ENCODE data around the gene RPL19.
"Not testable (repeated sequence)": the region's sequence is repeated elsewhere in the genome, so short reads cannot be mapped to it uniquely, and the experiment has no call there.

RPL19 gene

DNA sequence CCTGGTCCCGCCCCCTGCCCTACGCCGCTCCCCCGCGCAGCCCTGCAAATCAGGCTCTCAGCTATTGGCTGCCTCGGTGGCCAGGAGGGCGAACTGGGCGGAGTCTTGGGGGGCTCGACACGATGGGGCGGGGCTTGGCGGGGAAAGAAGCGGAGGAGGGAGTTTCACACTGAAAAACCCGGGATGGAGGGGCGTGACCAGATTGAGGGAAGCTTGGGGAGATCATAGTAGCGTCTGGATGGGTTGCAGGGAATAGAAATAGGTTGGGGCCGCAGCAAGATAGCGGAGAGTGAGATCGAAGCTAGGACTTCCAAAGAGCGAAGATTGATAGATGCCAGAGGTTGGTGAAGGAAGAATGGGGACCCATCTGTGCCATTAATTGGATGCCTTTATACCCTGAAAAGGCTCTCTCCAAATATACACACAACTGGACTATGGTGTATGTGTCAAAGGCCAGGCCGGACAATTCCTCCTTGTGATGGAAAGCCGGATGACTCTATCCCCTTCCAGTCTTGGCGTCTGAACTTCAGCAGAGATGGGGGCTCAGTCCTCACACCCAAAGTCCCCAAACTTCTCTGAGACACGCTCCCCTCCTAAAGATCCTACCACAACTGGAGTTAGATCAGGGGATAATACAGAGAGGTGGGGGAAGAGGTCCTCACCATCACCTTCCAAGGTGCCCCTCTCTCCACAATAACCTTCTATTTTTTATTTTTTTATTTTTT lies 26.0 kb downstream of the RPL19 start:
- peak; percentile 66 to 86 for DNase-seq

DNA sequence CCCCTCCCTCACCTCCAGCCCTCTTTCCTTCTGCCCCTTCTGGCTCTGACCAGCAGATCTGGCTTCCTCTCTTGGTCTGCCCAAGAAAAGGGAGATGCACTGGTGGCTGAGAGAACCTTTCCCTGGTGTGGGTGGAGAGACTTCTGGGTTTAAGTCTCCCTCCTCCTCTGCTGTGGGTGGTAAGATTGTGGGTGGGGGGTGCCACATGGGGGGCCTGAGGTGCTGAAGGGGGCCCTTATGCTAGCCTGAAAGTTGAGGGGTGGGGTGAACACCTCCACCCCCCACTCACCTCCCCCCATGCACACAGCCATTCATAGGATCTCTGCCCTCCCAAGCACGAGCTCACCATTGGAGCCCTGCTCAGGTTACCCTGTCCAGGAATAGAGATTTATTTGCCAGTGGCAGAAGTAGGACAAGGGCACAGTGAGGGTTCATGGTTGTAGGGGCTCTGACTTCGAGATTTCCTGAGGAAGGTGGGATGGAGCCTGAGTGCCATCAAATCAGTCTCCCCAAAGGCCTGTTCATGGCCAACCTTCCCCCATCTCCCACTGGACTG lies 27.4 kb downstream of the RPL19 start:
- DNase-seq: no peak

DNA sequence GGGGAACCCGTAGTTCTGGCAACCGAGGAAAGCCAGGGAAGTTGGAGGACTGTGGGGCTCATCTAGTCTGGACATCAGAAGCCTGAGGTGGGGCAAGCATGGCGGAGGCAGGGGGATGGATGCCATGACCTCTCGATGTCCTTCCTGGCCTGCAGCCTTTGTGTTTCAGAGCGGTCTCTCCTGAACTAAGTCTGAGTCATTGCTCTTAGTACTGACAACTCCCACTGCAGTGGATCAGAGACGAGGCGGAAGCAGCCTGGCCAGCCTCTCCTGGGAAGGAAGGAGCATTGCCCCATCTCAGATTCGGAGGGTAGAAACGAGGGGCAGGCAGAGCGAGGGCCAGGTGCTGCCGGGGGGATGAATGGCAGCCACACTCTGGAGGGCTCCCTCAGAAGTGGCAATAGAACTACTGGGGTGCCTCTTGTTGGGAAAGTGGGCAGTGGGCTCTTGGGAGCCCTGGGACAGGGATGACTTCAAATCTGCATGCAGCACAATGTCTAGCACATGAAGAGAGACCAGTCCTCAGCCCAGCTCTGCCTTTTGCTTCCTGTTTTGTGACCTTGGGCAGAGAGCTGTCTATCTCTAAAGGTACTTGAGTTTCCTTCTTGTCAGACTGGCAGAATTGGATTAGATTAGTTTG lies 29.3 kb downstream of the RPL19 start:
- DNase-seq: no peak

DNA sequence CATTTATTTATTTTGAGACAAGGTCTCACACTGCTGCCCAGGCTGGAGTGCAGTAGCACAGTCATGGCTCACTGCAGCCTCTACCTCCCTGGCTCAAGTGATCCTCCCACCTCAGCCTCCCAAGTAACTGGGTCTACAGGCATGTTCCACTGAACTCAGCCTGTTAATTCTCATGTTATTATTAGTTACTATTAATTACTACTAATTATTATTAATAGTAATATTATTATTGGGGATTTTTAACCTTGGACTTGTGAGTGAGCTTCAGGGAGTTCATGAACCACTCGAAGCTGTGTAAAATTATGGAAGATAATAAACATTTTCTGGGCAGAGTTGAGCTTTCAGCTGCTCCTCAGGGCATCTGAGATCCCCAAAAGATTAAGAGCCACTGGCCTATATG lies 30.3 kb downstream of the RPL19 start:
- no peak for DNase-seq

DNA sequence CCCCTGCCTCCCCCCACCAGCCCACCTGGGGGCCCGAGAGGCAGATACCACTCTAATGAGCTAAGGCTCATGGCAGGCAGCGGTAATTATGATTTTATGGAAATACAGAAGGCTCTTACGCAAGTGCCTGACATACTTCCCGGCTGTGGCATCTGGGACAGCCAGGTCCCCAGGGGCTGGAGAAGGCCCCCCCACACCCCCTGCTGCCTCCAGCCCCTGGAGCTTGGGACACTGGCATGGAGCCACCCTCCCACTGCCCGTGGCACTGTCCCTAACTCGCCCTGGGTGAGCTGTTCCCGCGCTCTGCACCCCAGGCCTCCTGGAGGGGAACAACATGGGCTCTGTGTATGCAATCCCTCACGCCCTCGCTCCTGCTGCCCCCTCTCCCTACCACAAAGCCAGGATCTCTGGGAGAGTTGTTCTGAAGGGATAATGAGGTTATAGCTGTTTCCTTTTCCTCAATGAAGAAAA lies 31.0 kb downstream of the RPL19 start:
- no peak for DNase-seq

DNA sequence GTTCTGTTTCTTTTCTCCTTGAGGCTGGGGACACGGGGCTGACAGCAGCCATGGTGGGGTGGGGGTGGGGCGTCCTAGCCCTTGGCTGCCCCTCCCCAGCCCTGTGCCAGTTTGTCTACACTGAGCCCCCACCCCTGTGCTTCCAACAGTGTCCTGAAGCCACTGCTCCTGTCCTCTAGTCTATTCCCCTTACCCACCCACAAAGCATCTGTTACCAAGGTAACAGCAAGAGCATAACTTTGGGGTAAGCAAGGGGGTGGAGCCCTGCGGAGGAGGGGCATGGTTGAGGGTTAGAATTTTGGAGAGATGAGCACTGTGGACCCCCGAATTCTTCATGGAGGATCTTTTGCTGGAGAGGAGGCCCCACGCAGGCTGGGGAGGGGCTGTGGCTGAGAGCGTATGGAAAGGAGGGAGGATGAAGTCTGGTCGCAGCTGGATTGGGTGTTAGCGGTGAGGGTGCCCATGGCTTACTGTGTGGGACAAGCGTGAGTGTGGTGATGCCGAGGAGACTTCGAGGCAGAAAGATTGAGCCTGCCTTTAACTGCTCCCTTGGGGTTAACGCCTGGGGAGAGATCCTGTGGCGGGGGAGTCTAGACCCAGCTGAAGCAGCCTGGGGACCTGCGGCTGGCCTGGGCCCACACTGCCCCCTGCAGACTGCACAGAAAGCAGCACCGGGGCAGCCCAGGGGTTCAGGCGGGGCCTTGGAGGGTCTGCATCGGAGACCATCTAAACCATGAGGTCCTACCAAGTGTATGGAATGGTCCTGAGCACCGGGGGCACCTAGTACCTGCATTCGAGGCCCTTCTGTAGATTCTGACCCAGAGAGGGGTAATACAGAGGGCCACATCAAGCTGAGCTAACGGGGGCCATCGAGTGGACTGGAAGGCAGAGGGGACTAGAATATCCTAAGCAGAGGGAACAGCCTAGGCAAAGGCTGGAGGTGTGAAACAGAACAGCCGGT lies 31.8 kb downstream of the RPL19 start:
- peak in 1 of 2 experiments; percentile 34 for DNase-seq

DNA sequence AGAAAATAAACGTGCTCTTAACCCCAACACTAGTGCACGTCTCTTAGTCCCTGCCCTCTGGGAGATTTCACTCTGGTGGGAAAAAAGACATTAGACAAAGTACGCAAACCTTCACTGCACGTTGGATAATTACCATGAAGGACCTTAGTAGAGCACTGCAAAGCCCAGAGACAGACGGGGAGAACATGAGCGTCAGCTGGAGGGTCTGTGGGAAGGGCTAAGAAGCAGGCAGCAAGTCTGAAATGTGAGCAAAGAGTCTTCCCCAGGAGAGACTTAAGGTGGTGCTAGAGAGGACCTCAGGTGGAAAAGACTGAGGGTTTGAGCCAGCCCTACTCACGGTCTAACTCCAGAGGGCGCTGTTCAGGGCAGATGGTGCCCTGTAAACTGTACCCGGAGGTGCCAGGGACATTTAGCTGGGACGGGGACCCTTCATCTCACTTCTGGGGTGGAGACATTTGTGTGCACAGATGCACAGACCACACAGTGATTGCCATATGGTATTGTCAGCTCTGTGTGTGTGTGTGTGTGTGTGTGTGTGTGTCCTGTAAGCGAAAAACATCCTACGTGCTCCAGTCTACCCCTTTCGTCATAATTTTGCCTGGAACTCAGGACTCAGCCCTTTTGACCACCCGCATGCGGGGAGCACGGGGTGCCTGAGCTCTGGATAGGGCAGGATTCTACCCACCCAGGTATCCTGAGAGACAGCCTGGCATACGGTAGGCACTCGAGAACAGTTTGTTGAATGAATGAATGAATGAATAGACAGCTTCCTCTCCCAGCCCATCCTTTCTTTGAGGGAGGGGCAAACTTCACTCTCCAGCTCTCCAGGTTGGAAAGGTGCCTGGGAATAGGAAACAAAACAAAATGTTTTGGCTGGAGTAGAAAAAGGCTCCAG lies 35.7 kb downstream of the RPL19 start:
- peak in 1 of 2 experiments; percentile 48 for DNase-seq

DNA sequence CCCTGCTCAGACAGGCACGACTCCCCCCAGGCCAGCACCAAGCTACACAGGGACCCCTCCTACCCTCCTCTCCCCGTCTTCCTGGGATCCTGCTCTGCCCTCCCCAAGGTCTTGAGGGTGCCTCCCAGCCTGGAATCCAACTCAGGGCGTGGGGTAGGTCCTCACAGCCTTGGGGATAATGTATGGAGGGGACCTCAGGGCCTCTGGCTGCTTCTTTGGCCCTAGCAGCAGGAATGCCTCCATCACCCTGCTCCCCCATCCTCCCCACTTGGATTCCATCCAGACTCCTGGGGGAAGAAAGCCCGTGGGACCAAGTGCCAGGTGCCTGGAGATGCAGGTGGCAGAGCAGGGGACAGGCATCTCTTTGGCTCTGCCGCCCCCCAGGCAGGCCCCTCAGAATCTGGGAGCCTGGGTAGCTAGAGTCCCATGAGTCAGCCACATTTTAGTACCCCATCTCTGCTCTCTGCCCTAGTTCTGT lies 36.4 kb downstream of the RPL19 start:
- DNase-seq: no peak

DNA sequence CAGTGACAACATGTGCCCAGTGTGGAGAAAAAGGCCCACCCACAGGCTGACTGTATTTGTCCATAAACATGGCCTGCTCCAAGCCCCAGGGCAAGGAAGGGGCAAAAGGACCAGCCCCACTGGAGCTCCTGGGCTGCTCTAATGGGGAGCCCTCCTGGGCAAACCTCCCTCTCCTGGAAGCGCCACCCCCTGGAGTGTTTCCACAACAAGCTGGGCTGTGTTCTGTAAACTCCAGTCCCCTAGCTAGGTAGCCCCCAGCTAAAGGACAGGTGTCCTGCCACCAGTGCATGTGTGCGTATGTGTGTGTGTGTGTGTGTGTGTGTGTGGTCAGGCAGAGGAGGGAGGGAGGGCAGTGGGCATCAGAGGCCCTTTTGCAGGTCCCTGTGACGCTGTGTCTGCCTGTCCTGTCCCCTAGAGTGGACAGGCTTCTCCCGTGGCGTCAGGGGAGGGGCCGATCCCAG lies 36.9 kb downstream of the RPL19 start:
- DNase-seq: no peak

DNA sequence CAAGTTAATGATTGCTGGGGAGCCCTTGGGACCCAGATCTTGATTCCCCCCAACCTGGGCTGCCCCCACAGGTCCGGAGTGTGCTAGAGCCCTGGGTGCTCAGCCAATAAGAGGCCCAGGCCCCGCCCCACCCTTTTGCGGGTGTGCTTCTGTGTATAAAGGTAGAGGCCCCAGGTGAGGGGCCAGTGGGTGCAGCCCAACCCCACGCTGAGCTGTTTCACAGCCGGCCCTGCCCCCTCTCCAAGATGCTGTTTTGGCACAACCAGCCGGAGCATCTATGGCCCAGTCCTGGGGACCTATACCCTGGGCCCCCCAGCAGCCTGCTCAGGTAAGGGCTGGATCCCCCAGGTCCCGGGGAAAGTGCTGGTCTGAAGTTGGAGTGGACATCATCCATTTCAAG lies 37.5 kb downstream of the RPL19 start:
- DNase-seq: no peak

DNA sequence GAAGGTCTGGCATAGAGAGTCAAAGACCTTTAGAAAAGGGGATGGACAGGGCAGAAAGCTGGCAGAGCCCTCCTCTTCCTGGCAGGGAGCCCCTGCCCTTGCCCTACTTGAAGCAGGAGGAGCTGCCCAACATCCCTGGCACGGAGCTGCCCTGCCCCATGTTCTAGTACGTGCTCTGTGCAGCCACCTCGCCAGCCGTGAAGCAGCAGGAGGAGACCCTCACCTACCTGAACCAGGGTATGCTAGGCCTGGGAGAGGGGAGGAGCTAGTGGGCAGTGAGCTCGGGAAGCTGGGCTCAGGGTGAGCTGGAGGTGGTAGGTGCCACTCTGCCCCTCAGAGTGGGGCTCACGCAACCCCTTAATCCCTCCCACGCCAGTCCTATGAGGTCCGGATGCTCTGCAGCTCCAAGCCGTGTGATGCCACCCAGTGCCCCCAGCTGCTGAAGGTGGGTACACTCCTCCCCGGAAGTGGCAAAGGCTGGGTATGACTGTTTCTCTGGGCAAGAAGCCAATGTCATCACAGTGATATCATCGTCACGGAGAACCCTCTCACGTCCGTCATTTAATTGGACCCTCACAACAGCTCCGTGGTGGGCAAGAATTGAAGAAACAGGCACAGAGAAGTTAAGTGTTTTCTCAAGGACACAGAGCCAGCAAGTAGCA lies 38.4 kb downstream of the RPL19 start:
- DNase-seq: no peak

DNA sequence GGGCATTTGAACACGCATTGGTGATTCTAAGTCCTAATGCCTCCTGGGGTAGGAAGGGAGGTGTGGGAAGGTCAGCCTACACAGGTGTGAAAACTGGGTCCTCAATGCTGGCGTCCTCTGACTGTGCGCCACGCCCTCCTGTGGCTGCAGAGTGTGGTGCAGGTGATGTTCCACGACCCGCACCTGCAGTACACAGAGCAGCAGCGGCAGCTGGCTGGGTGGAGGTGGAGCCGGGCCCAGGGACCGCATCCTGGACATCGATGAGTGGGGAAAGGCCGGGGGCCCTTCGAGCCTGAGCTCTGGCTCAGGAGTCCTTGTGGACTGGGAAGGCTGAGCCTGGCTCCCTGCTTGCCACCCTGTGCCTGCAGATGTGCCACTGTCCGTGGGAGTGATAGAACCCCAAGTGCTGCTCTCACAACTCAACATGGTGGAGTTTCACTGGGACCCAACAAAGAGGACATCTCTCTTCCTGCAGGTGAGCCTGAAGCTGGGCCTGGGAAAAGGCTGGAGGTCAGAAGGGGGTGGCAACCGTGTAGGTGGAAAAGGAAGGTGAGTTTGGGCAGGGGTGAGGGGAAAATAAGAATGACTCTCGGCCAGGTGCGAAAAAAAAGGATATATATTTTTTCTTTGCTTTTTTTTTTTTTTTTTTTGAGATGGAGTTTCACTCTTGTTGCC lies 39.7 kb downstream of the RPL19 start:
- DNase-seq: no peak

DNA sequence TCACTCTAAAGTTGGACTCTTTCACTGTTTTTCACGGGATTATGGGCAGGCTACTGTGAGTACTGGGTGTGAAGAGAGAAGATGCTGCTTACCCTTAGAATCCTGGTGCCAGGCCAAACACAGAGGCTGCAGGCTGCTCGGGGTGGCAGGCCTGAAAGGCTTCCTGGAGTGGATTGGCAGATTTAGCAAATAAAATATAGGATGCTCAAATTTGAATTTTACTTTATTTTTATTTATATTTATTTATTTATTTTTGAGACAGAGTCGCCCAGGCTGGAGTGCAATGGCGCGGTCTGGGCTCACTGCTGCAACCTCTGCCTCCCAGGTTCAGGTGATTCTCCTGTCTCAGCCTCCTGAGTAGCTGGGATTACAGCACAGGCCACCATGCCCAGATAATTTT lies 40.5 kb downstream of the RPL19 start:
- DNase-seq: no peak

DNA sequence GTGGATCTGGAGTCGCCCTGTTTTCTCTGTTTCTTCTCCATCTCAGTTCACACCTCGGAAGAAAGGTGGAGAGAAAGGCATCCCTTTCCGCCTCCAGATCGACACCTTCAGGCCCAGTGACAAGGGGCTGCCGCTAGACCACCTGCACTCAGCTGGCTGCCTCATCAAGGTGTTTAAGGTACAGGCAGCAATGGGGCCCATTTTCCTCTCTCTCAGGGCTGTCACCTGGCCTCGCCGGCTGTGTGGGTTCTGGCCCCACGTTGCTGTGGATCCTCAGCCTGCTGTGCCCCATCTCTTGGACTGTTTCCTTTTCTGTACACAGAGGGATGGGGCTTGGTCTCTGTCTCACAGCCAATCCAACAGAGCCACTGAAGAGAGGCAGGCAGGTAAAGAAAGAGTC lies 43.1 kb downstream of the RPL19 start:
- no peak for DNase-seq

DNA sequence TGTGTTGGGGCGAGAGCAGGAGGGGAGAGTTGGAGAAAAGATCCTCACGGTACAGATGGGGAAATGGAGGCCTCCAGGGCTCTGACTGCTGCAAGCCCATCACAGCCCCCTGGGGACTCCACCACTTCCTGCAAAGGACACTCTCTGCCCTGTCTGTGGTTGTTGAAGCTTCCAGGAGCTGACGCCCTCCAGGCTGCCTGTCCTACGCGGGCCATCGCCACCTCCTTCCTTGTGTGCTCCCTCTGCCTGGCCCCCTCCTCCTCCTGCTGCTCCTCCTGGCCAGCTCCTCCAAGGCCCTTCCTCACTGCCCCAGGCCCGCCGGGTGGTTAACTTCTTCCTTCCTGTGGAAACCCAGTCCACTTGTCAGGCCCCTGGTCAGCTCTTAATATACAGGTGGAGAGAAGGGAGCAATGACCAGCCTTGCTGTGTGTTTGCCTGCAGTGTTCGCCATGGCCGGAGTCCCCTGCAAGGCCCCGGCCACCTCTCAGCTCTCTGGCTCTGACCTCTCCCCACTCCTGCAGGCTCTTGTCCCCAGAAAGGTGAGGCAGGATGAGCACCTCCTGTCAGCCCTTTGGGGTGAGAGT lies 44.0 kb downstream of the RPL19 start:
- DNase-seq: no peak

DNA sequence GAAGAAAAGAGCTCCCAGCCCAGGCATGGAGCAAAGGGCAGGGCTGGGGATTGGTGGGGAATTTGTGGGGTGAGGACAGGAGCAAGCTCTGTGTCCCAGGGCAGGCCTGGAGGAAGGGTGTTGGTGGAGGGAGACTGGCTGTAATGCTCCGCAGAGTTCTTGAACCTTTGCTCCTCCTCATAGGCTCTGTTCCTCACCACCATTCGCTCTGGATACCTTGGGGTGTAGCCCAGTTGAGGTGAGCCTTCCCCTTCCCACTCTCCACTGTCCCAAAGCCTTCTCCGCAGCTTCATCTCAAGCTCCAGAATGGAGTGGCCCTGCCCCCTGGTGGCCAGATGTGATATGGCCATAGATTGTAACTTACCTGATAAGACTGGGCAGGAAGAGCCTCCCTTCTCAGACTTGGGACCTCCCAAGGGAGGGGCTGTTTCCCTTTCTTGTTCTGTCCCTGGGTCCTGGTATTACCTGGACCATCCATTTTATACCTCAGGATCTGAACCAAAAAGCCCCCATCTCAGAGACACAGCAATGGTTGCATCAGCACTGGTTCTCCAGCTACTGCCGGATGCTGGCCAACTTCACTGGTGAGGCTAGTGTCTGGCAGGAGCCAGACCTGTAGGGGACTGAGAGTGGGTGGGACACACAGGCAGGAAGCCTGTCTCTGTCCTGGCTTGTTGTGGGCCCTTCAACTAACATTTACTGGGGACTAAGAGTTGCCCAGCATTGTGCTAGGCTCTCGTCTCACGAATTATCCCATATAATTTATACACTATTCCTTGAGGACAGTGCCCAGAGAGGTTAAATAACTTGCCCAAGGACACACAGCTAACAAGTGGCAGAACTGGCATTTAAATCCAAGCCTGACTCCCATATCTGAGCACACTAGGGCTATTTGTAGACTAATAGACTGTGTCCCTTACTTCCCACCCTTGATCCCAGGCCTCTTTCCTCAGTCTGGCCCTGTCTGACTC lies 44.8 kb downstream of the RPL19 start:
- DNase-seq: peak; percentile 47 to 82

DNA sequence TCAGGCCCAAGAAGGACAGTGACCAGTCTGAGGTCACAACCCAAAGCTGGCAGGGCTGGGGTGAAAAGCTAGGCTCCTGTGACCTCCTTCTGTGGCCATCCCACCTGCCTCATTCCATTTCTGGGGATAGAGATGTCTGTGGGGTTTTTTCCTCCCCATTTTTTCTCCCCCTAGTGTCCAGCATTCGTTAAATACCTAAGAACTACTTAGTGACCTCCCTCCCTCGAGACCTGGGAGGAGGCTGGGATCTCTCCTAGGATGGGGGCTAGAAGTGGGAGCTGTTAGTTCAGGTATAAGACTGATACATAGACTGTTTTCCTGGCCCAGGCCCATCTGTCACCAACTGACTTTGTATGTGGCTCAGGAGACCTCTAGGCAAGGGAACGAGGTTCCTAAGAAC lies 46.2 kb downstream of the RPL19 start:
- no peak for DNase-seq

DNA sequence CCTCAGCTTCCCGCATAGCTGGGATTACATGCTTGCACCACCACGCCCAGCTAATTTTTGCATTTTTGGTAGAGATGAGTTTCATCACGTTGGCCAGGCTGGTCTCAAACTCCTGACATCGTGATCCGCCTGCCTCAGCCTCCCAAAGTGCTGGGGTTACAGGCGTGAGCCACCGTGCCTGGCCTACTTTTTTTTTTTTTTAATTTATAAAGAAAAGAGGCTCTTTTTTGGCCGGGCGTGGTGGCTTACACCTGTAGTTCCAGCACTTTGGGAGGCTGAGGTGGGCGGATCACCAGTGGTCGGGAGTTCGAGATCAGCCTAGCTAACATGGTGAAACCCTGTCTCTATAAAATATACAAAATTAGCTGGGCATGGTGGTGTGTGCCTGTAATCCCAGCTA lies 50.0 kb downstream of the RPL19 start:
- not testable (repeated sequence) for DNase-seq

DNA sequence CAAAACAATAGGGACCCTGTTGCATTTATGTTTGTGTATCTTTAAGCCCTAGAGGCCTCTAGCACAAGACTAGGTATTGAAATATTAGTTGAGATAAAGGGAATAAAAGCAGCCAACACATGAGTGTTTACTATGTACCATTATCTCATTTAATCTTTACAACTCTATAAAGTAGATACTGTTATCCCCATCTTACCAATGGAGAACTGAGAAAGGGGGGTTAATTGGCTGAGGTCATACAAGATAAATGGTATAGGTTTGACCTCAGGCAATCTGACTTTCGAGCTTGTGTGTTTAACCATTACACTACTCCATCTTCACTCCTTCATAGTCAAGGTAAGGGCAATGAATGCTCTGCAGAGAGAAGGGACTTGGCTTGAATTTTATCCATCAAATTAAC lies 51.9 kb downstream of the RPL19 start:
- DNase-seq: no peak
